Measurements from ENCODE around the gene PCNX3.

DNA sequence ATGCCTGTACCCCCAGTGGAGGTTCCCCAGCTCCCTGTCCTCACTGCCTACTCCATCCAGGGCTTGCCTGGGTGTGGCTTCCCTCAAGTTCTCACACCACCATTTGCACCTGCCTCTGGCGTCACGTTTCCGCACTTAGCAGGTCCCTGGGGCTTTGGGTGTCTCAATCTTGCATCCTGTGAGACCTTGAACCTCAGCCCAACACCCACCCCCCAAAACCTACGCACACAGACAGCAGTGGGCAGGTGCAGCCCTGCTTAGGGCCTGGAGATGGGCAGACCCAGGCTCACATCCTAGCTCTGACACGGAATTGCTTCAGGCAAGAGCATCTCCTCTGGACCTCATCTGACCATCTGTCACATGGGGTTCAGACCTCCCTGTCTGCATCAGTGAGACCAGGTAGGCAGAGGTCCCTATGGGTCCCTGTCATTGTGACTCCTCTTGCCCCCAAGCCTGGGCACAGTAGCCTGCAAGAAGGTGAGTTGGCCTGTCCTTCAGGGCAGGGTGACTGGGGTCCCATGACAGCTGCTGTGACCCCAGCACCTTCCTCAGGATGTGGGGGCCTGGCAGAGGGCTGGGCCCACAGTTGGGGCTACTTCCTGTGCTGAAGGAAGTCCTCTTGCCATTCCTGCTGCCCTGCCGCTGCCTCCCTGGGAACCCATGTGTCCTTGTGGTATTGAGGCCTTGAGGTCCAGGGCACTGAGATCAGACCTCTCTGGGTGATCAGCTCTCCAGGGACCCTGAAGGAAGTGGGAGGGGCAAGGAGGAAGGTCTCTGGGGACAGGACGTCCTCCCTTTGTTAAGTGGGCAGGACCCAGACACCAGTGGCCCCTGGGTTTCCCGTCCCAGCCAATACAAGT lies 24.3 kb downstream of the PCNX3 start:
- TF ChIP-seq, protein P1, sequence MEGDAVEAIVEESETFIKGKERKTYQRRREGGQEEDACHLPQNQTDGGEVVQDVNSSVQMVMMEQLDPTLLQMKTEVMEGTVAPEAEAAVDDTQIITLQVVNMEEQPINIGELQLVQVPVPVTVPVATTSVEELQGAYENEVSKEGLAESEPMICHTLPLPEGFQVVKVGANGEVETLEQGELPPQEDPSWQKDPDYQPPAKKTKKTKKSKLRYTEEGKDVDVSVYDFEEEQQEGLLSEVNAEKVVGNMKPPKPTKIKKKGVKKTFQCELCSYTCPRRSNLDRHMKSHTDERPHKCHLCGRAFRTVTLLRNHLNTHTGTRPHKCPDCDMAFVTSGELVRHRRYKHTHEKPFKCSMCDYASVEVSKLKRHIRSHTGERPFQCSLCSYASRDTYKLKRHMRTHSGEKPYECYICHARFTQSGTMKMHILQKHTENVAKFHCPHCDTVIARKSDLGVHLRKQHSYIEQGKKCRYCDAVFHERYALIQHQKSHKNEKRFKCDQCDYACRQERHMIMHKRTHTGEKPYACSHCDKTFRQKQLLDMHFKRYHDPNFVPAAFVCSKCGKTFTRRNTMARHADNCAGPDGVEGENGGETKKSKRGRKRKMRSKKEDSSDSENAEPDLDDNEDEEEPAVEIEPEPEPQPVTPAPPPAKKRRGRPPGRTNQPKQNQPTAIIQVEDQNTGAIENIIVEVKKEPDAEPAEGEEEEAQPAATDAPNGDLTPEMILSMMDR (optimal IDR thresholded peaks at IDR 0.05 in 1 of 3, IDR thresholded peaks at IDR 0.05 in 1 of 3, conservative IDR thresholded peaks at IDR 0.05 in 1 of 3; ENCODE audit: extremely low read depth in 1 of 3, insufficient read depth in 2 of 3, low read length in 3 of 3), result no peak
- no peak for TF ChIP-seq EZH2 (IDR thresholded peaks at IDR 0.05; ENCODE audit: low read length)
